MCF 10A (cell line): ENCODE data around the gene TMEM132D. TPM values are rescaled to one million over a fixed set of nuclear protein-coding genes. Genes with fewer than 3 reads are reported as not detected.

Experiments
- BruUV-seq: library from RNA; stranded (reverse); fragments of 400-500 nt; replicated peaks from 2 replicates; lab custom pipeline; 2021; lab: Mats Ljungman, UMichigan
- CTCF ChIA-PET: fragments of 300-600 bp; sonication (Branson Sonifier 250); formaldehyde crosslinking; extraction: SDS; loops from one replicate; lab custom pipeline; 2021; ENCODE audit warnings: antibody characterized with exemption, inconsistent platforms; lab: Yijun Ruan, JAX
- POLR2A ChIA-PET: fragments of 300-600, 350-650 bp; sonication (Branson Sonifier 250); formaldehyde crosslinking; extraction: SDS; loops from one replicate; lab custom pipeline; 2020; ENCODE audit warnings: antibody characterized with exemption, inconsistent platforms; lab: Yijun Ruan, JAX
- DNase-seq: peaks from one replicate; pipeline ENCODE4 v3.0.0-alpha.2; 2018; ENCODE audit not compliant: unreplicated experiment
- H3K27ac Mint-ChIP-seq: one replicate; pipeline ENCODE4 v1.8.0; 2022; ENCODE audit warnings: mild to moderate bottlenecking, low read depth, mixed read lengths; ENCODE audit not compliant: unreplicated experiment
- H3K27me3 Mint-ChIP-seq: one replicate; pipeline ENCODE4 v1.8.0; 2022; ENCODE audit warnings: mixed read lengths; ENCODE audit not compliant: insufficient read depth, unreplicated experiment
- H3K36me3 Mint-ChIP-seq: one replicate; pipeline ENCODE4 v1.8.0; 2022; ENCODE audit warnings: mild to moderate bottlenecking, moderate library complexity, mixed read lengths; ENCODE audit not compliant: insufficient read depth, unreplicated experiment
- H3K4me1 Mint-ChIP-seq: one replicate; pipeline ENCODE4 v1.8.0; 2022; ENCODE audit warnings: mixed read lengths; ENCODE audit not compliant: insufficient read depth, unreplicated experiment
- H3K4me3 Mint-ChIP-seq: one replicate; pipeline ENCODE4 v1.8.0; 2022; ENCODE audit warnings: mild to moderate bottlenecking, moderate library complexity, mixed read lengths; ENCODE audit not compliant: unreplicated experiment
- H3K9me3 Mint-ChIP-seq: one replicate; pipeline ENCODE4 v1.8.0; 2022; ENCODE audit warnings: mixed read lengths; ENCODE audit not compliant: unreplicated experiment
- intact Hi-C: fragments of 100-400 bp; cut with micrococcal nuclease; formaldehyde crosslinking; loops from 2 replicates; pipeline ENCODE4 v1.14.1; 2022
- total RNA-seq: library from RNA; stranded (reverse); gene quantifications from 2 replicates; pipeline ENCODE4 v1.2.3, GENCODE V29; 2022
- TF ChIP-seq, protein P1 (sequence below): fragments of 200-600 bp; IDR thresholded peaks from one replicate; pipeline ENCODE4 v1.8.0; 2022; ENCODE audit warnings: antibody characterized with exemption, mild to moderate bottlenecking; ENCODE audit not compliant: unreplicated experiment

The TMEM132D gene
- total RNA-seq, 1 experiment from 2014 or later = not detected

DNA sequence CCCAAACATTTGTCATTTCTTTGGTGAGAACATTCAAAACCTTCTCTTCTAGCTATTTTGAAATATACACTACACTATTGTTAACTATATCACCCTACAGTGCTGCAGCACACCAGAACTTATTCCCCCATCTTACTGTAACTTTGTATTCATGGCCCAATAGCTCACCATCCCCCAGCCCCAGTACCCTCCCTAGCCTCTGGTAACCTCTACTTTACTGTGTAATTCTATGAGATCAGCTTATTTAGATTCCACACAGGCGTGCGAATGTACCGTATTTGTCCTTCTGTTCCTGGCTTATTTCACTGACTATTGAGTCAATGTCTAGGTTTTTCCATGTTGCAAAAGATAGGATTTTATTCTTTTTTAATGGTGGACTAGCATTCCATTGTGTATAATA is 469.0 kb downstream of the TMEM132D start:
- TF ChIP-seq, protein P1, sequence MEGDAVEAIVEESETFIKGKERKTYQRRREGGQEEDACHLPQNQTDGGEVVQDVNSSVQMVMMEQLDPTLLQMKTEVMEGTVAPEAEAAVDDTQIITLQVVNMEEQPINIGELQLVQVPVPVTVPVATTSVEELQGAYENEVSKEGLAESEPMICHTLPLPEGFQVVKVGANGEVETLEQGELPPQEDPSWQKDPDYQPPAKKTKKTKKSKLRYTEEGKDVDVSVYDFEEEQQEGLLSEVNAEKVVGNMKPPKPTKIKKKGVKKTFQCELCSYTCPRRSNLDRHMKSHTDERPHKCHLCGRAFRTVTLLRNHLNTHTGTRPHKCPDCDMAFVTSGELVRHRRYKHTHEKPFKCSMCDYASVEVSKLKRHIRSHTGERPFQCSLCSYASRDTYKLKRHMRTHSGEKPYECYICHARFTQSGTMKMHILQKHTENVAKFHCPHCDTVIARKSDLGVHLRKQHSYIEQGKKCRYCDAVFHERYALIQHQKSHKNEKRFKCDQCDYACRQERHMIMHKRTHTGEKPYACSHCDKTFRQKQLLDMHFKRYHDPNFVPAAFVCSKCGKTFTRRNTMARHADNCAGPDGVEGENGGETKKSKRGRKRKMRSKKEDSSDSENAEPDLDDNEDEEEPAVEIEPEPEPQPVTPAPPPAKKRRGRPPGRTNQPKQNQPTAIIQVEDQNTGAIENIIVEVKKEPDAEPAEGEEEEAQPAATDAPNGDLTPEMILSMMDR = no peak
- no peak overlapping the region for H3K4me3 Mint-ChIP-seq
- BruUV-seq = no TSS peak
- ChIA-PET CTCF (no interaction called here), POLR2A (no interaction called here)
- DNase-seq = no peak
- intact Hi-C loops = no loop called here
- H3K4me1 Mint-ChIP-seq = no peaks in the 10 kb centered on the region
- no peak overlapping the region for H3K27ac Mint-ChIP-seq
- no peaks in the 10 kb centered on the region for H3K27me3 Mint-ChIP-seq
- no peaks in the 10 kb centered on the region for H3K36me3 Mint-ChIP-seq
- peaks cover 34% of the 10 kb centered on the region for H3K9me3 Mint-ChIP-seq

DNA sequence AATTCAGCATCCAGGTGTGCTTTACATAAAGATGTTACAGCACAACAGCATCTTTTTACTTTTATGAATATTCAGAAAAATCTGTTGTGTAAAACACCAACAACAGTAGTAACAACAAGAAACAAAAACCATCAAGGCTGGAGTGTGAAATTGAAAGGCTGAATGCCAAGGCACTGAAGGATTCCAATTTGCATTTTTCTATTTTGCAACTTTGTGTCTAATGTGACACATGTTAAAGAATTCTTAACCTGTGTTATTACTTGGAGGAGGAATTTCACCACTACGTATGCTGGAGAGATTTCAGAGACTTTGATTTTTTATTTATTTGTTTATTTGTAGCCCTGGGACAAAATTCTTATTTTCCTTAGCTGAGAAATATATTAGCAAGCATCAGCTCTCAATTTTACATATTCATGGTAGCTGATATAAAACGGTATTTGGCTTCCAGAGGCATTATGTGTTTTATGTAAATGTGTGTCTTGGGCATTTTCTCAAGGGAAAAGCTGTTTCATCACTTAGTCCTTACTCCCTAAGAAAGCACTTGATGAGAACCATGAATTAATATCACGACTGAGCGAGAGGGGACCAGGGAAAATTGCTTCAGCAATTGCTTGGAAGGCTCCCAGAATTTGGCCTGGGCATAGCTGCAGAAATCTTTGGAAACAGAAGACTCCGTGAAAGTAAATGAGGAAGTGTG is 475.4 kb downstream of the TMEM132D start:
- TF ChIP-seq, protein P1 = no peak
- CTCF ChIA-PET = no interaction called here
- intact Hi-C loops = no loop called here
- POLR2A ChIA-PET = no interaction called here
- Mint-ChIP-seq H3K36me3 (no peaks in the 10 kb centered on the region), H3K4me3 (no peak overlapping the region), H3K4me1 (no peaks in the 10 kb centered on the region), H3K9me3 (peaks cover 12% of the 10 kb centered on the region), H3K27ac (no peak overlapping the region), H3K27me3 (no peaks in the 10 kb centered on the region)
- BruUV-seq = no TSS peak
- no peak for DNase-seq

DNA sequence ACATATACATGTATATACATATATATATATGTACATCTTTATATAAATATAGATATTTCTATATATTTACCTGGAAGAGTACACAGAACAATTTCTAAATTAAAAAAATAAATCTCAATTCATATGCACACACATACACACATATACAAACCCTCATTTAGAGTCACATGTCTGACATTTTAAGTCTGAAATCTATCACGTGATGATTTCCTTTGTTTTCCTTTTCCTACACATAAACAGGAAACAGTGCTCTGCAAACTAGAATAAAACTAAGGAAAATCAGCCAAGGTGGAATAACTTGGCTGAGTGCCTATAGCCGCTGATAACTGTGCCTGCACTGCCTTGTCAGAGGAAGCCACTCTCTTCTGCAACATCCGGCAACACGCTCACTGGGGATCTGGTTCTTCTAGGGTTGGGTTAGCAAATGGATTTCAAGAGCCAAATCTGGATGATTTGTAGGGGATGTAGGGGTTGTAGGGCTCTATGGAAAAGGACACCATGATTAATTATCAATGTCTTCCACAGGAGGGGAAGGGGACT is 480.7 kb downstream of the TMEM132D start:
- no TSS peak for BruUV-seq
- intact Hi-C loops = no loop called here
- no peak for DNase-seq
- Mint-ChIP-seq H3K4me1 (no peaks in the 10 kb centered on the region), H3K36me3 (no peaks in the 10 kb centered on the region), H3K9me3 (peaks cover 7% of the 10 kb centered on the region), H3K4me3 (no peak overlapping the region), H3K27me3 (no peaks in the 10 kb centered on the region), H3K27ac (no peak overlapping the region)
- ChIA-PET POLR2A (no interaction called here), CTCF (no interaction called here)
- TF ChIP-seq, protein P1 = no peak

DNA sequence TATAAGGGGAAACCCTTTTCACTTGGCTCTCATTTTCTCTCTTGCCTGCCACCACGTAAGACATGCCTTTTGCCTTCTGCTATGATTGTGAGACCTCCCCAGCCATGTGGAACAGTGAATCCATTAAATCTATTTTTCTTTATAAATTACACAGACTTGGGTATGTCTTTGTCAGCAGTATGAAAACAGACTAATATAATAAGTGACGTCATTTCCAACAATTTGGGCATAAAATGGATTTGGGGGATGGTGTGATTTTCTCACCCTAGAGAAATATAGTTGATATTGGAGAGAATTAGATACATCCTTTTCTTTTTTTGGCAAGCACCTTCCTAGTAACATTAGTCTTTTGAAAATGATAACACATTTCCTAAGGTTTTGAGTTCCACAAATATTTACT is 490.5 kb downstream of the TMEM132D start:
- intact Hi-C loops = no loop called here
- no peak for DNase-seq
- BruUV-seq = no TSS peak
- H3K4me3 Mint-ChIP-seq = no peak overlapping the region
- peaks cover 15% of the 10 kb centered on the region for H3K9me3 Mint-ChIP-seq
- H3K27ac Mint-ChIP-seq = no peak overlapping the region
- ChIA-PET CTCF (no interaction called here), POLR2A (no interaction called here)
- H3K36me3 Mint-ChIP-seq = no peaks in the 10 kb centered on the region
- no peaks in the 10 kb centered on the region for H3K27me3 Mint-ChIP-seq
- no peaks in the 10 kb centered on the region for H3K4me1 Mint-ChIP-seq
- TF ChIP-seq, protein P1 = no peak
